Activated CD8-positive, alpha-beta memory T cell treated with anti-CD3 and anti-CD28 coated beads, Interleukin-2, amount 50 U/mL, for 1 hour (primary cell): ENCODE results near the gene COL4A1.

Source experiments
- DNase-seq: peaks from one replicate; pipeline ENCODE4 v3.0.0-alpha.2; 2020; ENCODE audit errors: extremely low read depth

The COL4A1 gene

GRCh38 chr13:110341445-110342244 lies 34.7 kb upstream of the COL4A1 start:
- no peak for DNase-seq

GRCh38 chr13:110340812-110341444 lies 34.0 kb upstream of the COL4A1 start:
- DNase-seq, result no peak

DNA sequence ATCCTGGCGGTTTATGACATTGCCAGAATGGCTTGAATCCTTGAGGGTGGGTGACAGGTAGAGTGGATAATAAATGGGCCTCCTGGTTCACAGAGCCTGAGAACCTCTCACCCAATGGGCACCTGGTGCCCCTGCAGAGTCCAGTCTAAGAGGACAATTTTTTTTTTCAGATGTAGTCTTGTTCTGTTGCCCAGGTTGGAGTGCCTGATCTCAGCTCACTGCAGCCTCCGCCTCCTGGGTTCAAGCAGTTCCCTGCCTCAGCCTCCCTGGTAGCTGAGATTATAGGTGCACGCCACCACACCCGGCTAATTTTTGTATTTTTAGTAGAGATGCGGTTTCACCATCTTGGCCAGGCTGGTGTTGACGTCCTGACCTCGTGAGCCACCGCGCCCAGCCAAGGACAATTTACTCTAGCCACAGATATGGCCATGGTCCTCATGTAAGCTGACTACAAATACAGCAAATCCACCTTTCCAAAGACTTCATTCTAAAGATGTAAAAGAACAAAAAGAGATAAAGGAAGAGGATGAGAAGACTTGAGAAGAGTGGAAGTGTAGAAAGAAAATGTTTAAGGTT lies 33.1 kb upstream of the COL4A1 start:
- DNase-seq, result no peak

- no peak for DNase-seq
These were observed 32.3 kb upstream of the COL4A1 start for GRCh38 chr13:110339263-110339662.

GRCh38 chr13:110338441-110339101 lies 31.6 kb upstream of the COL4A1 start:
- no peak for DNase-seq

- DNase-seq, result no peak
These were observed 30.3 kb upstream of the COL4A1 start for GRCh38 chr13:110337247-110337646.

DNA sequence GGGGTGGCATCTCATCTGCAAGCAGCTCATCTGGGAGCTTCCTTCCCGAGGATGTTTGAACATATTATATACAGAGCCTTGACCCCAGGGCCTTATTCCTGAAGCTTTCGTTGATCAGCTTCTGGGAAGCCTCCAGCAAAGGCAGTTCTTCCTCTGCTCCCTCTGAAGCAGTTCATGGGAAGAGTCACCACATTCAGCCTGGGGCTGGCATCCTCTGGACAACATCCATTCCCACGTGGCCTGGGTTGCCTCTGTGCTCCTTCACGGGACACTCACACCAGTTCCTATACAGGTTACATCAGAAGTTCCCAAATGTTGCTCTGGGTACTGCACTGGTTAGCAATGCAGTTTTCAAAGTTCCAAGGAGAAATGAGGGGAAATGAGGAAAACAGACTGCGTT lies 29.7 kb upstream of the COL4A1 start:
- no peak for DNase-seq

- DNase-seq, result no peak
These were observed 29.2 kb upstream of the COL4A1 start for GRCh38 chr13:110336108-110336507.

GRCh38 chr13:110334841-110335490 lies 28.0 kb upstream of the COL4A1 start:
- DNase-seq, result no peak

GRCh38 chr13:110334256-110334655 lies 27.3 kb upstream of the COL4A1 start:
- no peak for DNase-seq

DNA sequence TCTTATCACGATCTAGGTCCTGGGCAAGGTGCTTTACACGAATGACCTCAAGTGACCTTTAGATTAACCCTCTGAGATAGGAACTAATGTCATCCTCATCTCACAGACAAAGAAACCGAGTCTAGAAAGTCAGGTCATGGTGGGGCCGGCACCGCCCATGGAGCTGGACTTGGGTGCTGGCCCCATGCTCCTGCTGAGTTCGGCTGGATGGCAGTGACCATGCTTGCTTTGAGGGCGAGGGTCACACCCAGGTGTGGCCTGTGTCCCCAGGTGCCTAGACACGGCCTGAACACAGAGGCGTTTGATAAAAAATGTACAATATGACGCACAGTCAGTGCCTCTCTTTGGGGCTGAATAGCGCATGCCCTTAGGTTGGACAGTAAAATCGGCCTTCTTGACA lies 26.9 kb upstream of the COL4A1 start:
- no peak for DNase-seq

- DNase-seq, result no peak
These were observed 25.8 kb upstream of the COL4A1 start for GRCh38 chr13:110332750-110333149.

DNA sequence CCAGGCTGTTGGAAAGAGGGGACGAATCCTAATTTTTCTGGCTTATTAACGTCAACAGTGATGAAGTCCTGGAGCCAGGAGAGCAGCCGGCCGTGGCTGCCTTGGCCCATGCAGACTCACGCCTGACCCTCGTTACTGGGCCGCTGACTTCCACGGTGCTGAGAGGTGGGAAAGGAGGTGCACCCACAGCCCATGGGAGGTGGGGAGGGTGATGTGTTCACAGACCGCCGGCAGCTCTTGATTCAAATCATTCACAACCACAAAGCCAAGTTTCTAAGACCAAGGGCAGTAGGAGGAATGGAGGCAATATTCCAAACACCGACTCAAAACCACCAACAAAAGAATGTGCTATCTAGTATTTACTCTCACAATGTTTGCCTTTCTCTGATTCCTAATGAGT lies 24.4 kb upstream of the COL4A1 start:
- no peak for DNase-seq

DNA sequence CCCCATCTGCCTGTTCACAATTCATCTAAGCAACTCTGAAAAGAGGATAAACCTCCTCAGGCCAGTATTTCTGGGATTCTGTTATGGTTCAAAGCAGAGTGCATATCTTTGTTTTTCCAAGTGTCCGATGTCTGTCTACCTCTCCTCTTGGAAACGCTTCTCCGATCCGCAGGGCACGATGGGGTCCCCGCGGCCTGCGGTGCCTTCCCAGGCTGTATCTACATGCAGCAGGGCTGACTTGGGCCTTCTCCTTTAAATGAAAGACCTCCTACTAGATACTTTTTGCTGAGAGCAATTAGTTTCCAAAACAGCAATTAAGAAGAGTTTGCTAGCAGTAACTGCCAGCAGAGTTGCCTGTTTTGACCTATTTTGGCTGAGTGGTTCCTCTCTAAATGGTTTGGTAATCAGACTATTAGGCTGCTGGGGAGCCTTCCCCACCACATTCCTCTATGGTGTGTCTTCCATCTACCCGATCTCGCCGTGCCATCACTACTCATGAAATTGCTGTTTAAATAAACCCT lies 23.6 kb upstream of the COL4A1 start:
- no peak for DNase-seq

- no peak for DNase-seq
These were observed 23.0 kb upstream of the COL4A1 start for GRCh38 chr13:110329798-110330461.

DNA sequence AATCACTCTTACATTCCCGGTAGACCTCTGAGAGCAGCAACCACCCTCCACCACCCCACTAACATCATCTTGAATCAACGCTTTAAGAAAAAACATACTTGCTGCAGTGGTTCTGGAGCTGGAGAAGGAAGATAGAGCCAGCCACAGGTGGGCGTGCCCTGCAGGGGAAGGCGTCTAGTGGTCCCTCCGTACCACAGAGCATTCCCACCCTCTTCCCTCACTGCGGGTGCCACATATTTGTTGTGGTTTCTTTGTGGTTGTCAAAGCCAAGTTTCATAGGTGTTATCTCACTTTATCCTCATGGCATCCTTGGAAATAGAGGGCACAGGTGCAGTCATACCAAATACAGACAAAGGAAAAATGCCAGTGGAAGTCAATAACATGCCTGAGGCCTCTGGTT lies 22.3 kb upstream of the COL4A1 start:
- no peak for DNase-seq

- no peak for DNase-seq
These were observed 21.6 kb upstream of the COL4A1 start for GRCh38 chr13:110328573-110328972.

- DNase-seq, result no peak
These were observed 20.2 kb upstream of the COL4A1 start for GRCh38 chr13:110327051-110327721.

GRCh38 chr13:110326263-110326904 lies 19.4 kb upstream of the COL4A1 start:
- DNase-seq, result no peak
